GM10266 (cell line): ENCODE results near the gene PHF13.

Experiments
- DNase-seq: peaks from one replicate; pipeline ENCODE4 v3.0.0; 2012; ENCODE audit errors: extremely low spot score
- CTCF ChIP-seq: IDR thresholded peaks from 2 replicates; pipeline ENCODE4 v1.5.1; 2012; ENCODE audit warnings: mild to moderate bottlenecking, low read depth; ENCODE audit not compliant: control insufficient read depth, insufficient read depth; ENCODE audit errors: missing control alignments

PHF13 gene

DNA sequence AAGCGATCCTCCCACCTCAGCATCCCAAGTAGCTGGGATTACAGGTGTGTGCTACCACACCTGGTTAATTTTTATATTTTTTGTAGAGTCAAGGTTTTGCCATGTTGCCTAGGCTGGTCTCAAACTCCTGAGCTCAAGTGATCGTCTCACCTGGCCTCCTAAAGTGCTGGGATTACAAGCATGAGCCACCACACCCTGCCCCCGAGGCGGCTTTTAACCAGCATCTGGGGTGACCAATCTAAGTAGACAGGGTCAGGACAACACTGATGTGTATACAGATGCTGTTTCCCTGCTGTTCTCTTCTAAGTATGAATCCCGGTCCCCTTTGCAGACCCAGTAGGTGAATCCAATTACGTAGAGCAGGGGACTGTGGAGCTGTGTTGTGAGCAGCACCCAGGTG lies 35.0 kb downstream of the PHF13 start:
- TF ChIP-seq CTCF: no peak
- no peak for DNase-seq

DNA sequence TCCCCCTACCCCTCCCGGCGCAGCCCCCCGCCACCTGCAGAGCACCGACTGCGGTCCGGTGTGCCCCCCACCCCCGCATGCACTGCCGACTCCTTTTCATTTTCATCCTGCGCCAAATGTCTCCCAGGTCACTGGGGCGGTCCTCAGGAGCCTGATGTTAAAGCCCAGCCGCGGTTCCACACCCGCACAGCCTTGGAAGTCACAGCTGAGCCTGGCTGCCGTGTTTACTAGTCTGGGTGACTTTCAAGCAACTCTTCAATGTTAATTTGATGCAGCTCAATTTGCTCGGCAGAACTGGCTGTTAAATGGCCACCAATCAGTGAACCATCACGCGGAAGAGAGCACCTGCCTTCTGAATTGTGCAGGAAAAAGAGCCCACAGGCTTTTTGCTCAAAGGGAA lies 38.4 kb downstream of the PHF13 start:
- no peak for DNase-seq
- no peak for TF ChIP-seq CTCF

DNA sequence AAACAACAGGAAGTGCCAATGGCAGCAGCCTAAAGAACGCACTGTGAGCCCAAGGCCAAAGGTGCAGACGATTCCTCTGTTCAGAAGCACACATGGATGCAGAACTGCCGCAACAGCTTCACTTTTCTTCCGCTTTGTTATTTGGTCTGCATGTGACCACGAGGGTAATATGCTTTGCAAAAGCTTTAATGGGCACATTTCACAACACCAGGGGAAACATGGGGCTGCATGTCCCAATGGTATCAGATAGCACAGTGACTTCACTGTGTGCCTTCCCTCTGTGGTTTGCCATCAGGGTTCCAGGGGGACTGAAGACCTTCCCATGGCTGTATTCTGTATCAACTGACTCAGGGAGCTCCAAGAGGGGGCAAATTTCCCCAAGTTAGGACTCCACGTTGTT lies 39.5 kb downstream of the PHF13 start:
- DNase-seq: no peak
- no peak for TF ChIP-seq CTCF

DNA sequence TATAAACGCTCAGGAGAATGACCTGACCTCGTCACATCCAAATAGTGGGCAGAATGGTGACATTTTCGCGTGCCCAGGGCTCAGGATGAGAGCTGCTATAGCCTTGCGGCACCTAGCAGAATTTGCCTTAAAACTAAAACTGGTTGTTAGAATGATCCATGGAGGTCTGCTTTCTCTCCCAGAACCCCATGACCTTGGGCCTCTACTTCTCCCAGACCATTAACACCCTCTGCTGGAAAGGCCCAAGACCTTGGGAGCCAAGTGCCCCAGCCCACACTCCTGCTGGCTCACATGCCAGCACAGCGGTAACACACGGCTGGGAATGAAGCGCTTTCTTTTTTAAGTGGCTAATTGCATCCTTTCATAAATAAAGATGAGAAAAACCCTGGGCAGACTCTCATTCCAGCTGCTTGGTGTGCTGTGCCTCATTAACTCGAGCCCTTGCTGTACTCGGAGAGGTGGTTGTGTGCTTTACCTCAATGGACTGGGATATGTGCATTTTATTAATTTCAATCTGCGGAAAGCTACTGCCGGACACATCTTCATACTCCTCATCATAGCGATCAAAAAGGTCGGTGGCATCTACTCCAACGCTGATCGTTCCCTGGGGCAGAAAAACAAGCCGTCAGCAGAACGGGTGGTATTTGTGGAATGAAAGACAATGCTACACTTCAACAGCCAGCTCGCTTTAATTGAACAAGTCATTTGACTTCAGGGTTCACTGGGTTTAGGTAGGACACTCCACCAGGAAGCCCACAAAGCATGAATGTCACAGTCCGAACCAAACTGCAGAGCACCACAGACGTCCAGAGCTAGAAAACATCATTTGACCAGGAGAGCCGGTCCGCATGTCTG lies 40.1 kb downstream of the PHF13 start:
- TF ChIP-seq CTCF: no peak
- DNase-seq: no peak

DNA sequence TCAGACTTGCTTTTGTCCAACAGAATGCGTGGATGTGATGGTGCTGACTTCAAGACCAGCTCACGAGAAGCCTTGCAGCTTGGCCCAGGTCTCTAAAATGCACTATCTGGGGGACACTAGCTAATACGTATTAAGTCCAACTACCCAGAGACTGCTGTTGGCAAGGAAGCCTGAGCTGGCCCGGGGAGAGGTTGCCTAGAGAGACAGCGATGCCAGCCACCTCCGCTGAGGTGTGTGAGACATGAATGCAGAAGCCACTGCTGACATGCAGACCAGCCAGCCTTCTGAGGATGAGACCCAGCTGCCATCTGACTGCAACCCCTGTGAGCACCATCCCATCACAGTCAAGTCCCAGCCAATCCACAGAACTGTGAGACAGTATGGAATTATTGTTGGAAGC lies 43.6 kb downstream of the PHF13 start:
- TF ChIP-seq CTCF: no peak

GRCh38 chr1:6658359-6659060 lies 45.0 kb downstream of the PHF13 start:
- no peak for TF ChIP-seq CTCF
- no peak for DNase-seq

More for the DNA sequence above, 43.6 kb downstream of the PHF13 start:
- DNase-seq: no peak
